Testis (tissue), 2 donors: ENCODE measurements around the gene TMEM239.

ENCODE experiments used
- POLR2A ChIP-seq: fragments of 450-650 bp; IDR thresholded peaks from one replicate; pipeline ENCODE4 v1.6.1; 2017; ENCODE audit warnings: antibody characterized with exemption, mild to moderate bottlenecking, moderate library complexity
- TF ChIP-seq, protein P1 (sequence below), 3 experiments: fragments of 450-650 bp in 2 of 3; fragments of 200-600 bp in 1 of 3; sonication (generic) in 1 of 3; IDR thresholded peaks; one replicate each; pipeline ENCODE4 v1.5.1; 2016 to 2019; ENCODE audit warnings: antibody characterized with exemption in 3 of 3, mild to moderate bottlenecking in 2 of 3, moderate library complexity in 1 of 3

DNA sequence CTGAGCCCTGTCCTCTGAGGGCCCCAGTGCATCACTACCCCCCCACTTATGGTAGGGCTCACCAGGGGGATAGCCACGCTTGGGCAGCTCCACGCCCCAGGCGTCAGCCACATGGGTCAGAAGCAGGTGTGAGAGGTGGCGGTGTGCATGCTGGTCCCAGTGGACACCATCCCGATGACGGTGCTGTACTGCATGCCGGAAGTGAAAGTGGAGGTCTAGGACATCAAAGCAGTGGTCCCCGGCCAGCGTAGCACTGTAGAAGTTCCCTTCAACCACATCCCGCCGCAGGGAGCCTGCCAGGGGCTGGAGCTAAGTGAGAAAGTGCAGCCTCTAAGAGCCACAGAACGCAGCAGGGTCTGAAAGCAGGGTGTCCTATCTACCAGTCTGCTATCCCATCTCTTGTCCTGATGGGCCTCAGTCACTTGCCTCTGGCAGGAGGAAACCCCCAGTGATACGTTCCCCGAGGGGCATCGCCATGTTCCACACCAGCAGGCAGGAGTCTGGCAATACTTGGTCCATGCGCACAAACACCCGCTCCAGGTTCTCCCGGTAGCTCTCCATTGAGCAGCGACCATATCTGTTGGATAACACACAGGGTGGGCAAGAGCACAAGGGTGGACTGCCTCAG lies 22.1 kb downstream of the TMEM239 start:
- TF ChIP-seq, protein P1, sequence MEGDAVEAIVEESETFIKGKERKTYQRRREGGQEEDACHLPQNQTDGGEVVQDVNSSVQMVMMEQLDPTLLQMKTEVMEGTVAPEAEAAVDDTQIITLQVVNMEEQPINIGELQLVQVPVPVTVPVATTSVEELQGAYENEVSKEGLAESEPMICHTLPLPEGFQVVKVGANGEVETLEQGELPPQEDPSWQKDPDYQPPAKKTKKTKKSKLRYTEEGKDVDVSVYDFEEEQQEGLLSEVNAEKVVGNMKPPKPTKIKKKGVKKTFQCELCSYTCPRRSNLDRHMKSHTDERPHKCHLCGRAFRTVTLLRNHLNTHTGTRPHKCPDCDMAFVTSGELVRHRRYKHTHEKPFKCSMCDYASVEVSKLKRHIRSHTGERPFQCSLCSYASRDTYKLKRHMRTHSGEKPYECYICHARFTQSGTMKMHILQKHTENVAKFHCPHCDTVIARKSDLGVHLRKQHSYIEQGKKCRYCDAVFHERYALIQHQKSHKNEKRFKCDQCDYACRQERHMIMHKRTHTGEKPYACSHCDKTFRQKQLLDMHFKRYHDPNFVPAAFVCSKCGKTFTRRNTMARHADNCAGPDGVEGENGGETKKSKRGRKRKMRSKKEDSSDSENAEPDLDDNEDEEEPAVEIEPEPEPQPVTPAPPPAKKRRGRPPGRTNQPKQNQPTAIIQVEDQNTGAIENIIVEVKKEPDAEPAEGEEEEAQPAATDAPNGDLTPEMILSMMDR (IDR thresholded peaks at IDR 0.05): no peak
- TF ChIP-seq POLR2A: no peak
